ENCODE data around the gene VWA8. TPM values are rescaled to one million over a fixed set of nuclear protein-coding genes. Genes with fewer than 3 reads are reported as not detected.

VWA8 gene
- total and polyA plus RNA-seq, 4 experiments from 2014 or later = 3.2 to 23.3 (median 13.5) TPM

DNA sequence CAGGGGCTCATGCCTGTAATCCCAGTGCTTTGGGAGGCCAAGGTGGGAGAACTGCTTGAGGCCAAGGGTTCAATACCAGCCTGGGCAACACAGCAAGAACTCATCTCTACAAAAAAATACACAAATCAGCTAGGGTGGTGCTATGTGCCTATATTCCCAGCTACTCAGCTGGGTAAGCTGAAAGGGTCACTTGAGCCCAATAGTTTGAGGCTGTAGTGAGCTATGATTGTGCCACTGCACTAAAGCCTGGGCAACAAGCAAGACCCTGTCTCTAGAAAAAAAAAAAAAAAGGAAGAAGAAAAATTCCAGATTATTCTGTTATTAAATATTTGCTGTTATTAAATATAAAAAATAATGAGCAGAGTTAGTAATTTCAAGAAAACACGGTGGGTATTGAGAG is 372.5 kb downstream of the VWA8 start:
- H3K36me3 Mint-ChIP-seq = peaks cover 51 to 56% of the 10 kb centered on the region in 2 donors
- H3K9me3 Mint-ChIP-seq = peaks cover 0 to 2% (median 0%) of the 10 kb centered on the region in 8 donors
- POLR2A ChIA-PET (ENCODE audit: partially characterized antibody) = no interaction called here
- H3K4me3 ChIP-seq (ENCODE audit: low read length in 2 of 2) = no peak overlapping the region
- no peaks in the 10 kb centered on the region for H3K36me3 ChIP-seq (ENCODE audit: insufficient read depth, low read length)
- peaks cover 0 to 3% (median 0%) of the 10 kb centered on the region in 4 donors for H3K4me1 Mint-ChIP-seq
- no peaks in the 10 kb centered on the region for H3K4me1 ChIP-seq (ENCODE audit: insufficient read depth, low read length)
- intact Hi-C loops (cut with micrococcal nuclease) = loop anchor here (5.0 kb wide), 1 partner anchor 236 kb away; no protein-coding TSS in a partner anchor
- H3K27me3 ChIP-seq (ENCODE audit: insufficient read depth, low read length) = no peaks in the 10 kb centered on the region
- CTCF ChIA-PET (ENCODE audit: partially characterized antibody) = interaction anchor here (1.4 to 3.7 kb wide), 3 partner anchors 25 to 130 kb away, joined by 3 to 29 read pairs (median 4); partner anchors contain the start of gene RGCC
- no peak overlapping the region for H3K4me3 Mint-ChIP-seq
- H3K27ac ChIP-seq (ENCODE audit: low read depth, low read length) = no peak overlapping the region
- H3K9me3 ChIP-seq (ENCODE audit: control insufficient read depth in 1 of 2, low read length in 2 of 2) = no peaks in the 10 kb centered on the region
- no peak for DNase-seq
- H3K27ac Mint-ChIP-seq = no peak overlapping the region
- H3K27me3 Mint-ChIP-seq = no peaks in the 10 kb centered on the region

- H3K4me1 ChIP-seq (ENCODE audit: insufficient read depth, low read length) = no peaks in the 10 kb centered on the region
- H3K27me3 ChIP-seq (ENCODE audit: insufficient read depth, low read length) = no peaks in the 10 kb centered on the region
- Mint-ChIP-seq H3K4me3 (peak overlapping the region in 1 of 8 donors; percentile 66), H3K27ac (no peak overlapping the region), H3K9me3 (no peaks in the 10 kb centered on the region), H3K4me1 (peaks cover 0 to 3% (median 0%) of the 10 kb centered on the region in 4 donors), H3K36me3 (peaks cover 51 to 60% of the 10 kb centered on the region in 2 donors), H3K27me3 (no peaks in the 10 kb centered on the region)
- peak in 4 of 5 donors; percentile 8 to 29 (median 14) for DNase-seq
- H3K4me3 ChIP-seq (ENCODE audit: low read length in 2 of 2) = no peak overlapping the region
- ChIA-PET POLR2A (ENCODE audit: partially characterized antibody) (interaction anchor here (0.6 to 1.2 kb wide), 4 partner anchors 122 to 130 kb away, joined by 3 read pairs; partner anchors contain the start of gene RGCC), CTCF (ENCODE audit: partially characterized antibody) (interaction anchor here (0.7 to 3.7 kb wide), 9 partner anchors 19 to 198 kb away, joined by 3 to 29 read pairs (median 3); partner anchors contain the start of gene RGCC)
- H3K27ac ChIP-seq (ENCODE audit: low read depth, low read length) = no peak overlapping the region
- intact Hi-C loops (cut with micrococcal nuclease) = loop anchor here (1.0 to 5.0 kb wide), 2 partner anchors 128 to 235 kb away; no protein-coding TSS in a partner anchor
- H3K36me3 ChIP-seq (ENCODE audit: insufficient read depth, low read length) = no peaks in the 10 kb centered on the region
- no peaks in the 10 kb centered on the region for H3K9me3 ChIP-seq (ENCODE audit: control insufficient read depth in 1 of 2, low read length in 2 of 2)
These were observed 373.4 kb downstream of the VWA8 start for GRCh38 chr13:41587490-41587889.

DNA sequence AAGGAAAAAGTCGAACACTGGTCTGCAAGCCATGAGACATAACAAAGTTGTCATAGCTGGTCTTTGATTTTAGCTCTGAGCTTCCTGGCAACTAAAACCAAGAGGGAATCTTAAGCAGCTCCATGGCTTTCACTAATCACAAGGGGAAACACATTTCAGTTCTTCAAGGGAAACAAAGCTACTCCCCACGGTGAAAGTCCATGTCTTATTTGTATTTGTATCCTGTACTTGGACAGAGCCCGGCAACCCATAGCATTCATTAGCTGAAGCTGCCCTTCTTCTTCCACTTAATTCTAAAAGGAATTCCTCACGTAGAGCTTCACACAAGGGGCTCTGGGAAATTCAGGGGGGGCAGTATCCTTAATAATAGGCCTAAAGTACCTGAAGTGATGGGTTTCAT is 374.7 kb downstream of the VWA8 start:
- H3K36me3 ChIP-seq (ENCODE audit: insufficient read depth, low read length) = no peaks in the 10 kb centered on the region
- Mint-ChIP-seq H3K36me3 (peaks cover 55 to 61% of the 10 kb centered on the region in 2 donors), H3K4me3 (no peak overlapping the region), H3K9me3 (no peaks in the 10 kb centered on the region), H3K4me1 (peaks cover 0 to 3% (median 0%) of the 10 kb centered on the region in 4 donors), H3K27me3 (no peaks in the 10 kb centered on the region), H3K27ac (no peak overlapping the region)
- POLR2A ChIA-PET (ENCODE audit: partially characterized antibody) = interaction anchor here (1.2 to 1.4 kb wide), 2 partner anchors 126 to 128 kb away, joined by 3 to 4 read pairs; partner anchors contain the start of gene RGCC
- H3K27ac ChIP-seq (ENCODE audit: low read depth, low read length) = no peak overlapping the region
- CTCF ChIA-PET (ENCODE audit: partially characterized antibody) = interaction anchor here (3.7 kb wide), 1 partner anchor 127 kb away, joined by 29 read pairs; the partner anchor contains the start of gene RGCC
- H3K4me3 ChIP-seq (ENCODE audit: low read length in 2 of 2) = no peak overlapping the region
- no peaks in the 10 kb centered on the region for H3K27me3 ChIP-seq (ENCODE audit: insufficient read depth, low read length)
- no peaks in the 10 kb centered on the region for H3K9me3 ChIP-seq (ENCODE audit: control insufficient read depth in 1 of 2, low read length in 2 of 2)
- no peaks in the 10 kb centered on the region for H3K4me1 ChIP-seq (ENCODE audit: insufficient read depth, low read length)
- no peak for DNase-seq
- intact Hi-C loops (cut with micrococcal nuclease) = loop anchor here (5.0 kb wide), 1 partner anchor 234 kb away; no protein-coding TSS in a partner anchor

GRCh38 chr13:41582027-41582463 is 378.9 kb downstream of the VWA8 start:
- CTCF ChIA-PET (ENCODE audit: partially characterized antibody) = interaction anchor here (1.4 kb wide), 1 partner anchor 12 kb away, joined by 3 read pairs; no protein-coding TSS in a partner anchor
- no peak overlapping the region for H3K4me3 Mint-ChIP-seq
- no peak overlapping the region for H3K27ac ChIP-seq (ENCODE audit: low read depth, low read length)
- no peaks in the 10 kb centered on the region for H3K27me3 ChIP-seq (ENCODE audit: insufficient read depth, low read length)
- no peaks in the 10 kb centered on the region for H3K27me3 Mint-ChIP-seq
- peak overlapping the region in 2 of 7 donors; percentile 17 to 32 for H3K27ac Mint-ChIP-seq
- H3K9me3 ChIP-seq (ENCODE audit: control insufficient read depth in 1 of 2, low read length in 2 of 2) = no peaks in the 10 kb centered on the region
- H3K4me3 ChIP-seq (ENCODE audit: low read length in 2 of 2) = no peak overlapping the region
- H3K36me3 ChIP-seq (ENCODE audit: insufficient read depth, low read length) = no peaks in the 10 kb centered on the region
- H3K4me1 Mint-ChIP-seq = peaks cover 5 to 14% (median 7%) of the 10 kb centered on the region in 4 donors
- intact Hi-C loops (cut with micrococcal nuclease) = no loop called here
- peaks cover 32 to 37% of the 10 kb centered on the region in 2 donors for H3K36me3 Mint-ChIP-seq
- no peaks in the 10 kb centered on the region for H3K9me3 Mint-ChIP-seq
- POLR2A ChIA-PET (ENCODE audit: partially characterized antibody) = interaction anchor here (0.6 to 1.4 kb wide), 2 partner anchors 17 to 123 kb away, joined by 3 to 4 read pairs; no protein-coding TSS in a partner anchor
- no peaks in the 10 kb centered on the region for H3K4me1 ChIP-seq (ENCODE audit: insufficient read depth, low read length)
- DNase-seq = no peak

DNA sequence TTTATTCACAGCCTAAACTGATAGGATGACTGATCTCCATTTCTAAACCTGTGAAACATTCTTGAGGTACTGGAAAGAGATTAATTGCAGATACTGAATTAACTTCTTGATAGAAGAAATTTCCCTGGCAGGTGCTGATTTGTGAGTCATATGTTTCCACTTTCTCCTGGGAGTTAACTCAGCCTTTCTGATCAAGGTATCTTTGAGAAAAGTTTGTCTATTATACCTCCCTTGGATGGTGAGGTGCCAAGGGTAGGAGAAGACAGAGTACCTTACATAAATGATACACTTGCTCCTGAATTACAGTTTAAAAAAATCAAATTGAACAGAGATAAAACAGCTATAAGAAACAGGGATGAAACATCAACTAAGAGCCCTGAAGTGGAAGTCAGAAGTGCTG is 380.6 kb downstream of the VWA8 start:
- no peak for DNase-seq
- no peaks in the 10 kb centered on the region for H3K9me3 Mint-ChIP-seq
- Histone ChIP-seq H3K27me3 (ENCODE audit: insufficient read depth, low read length) (no peaks in the 10 kb centered on the region), H3K9me3 (ENCODE audit: control insufficient read depth in 1 of 2, low read length in 2 of 2) (no peaks in the 10 kb centered on the region), H3K36me3 (ENCODE audit: insufficient read depth, low read length) (no peaks in the 10 kb centered on the region), H3K4me1 (ENCODE audit: insufficient read depth, low read length) (no peaks in the 10 kb centered on the region), H3K4me3 (ENCODE audit: low read length in 2 of 2) (no peak overlapping the region), H3K27ac (ENCODE audit: low read depth, low read length) (no peak overlapping the region)
- H3K36me3 Mint-ChIP-seq = peaks cover 29 to 41% of the 10 kb centered on the region in 2 donors
- H3K4me1 Mint-ChIP-seq = peaks cover 5 to 14% (median 9%) of the 10 kb centered on the region in 4 donors
- H3K4me3 Mint-ChIP-seq = no peak overlapping the region
- H3K27me3 Mint-ChIP-seq = no peaks in the 10 kb centered on the region
- H3K27ac Mint-ChIP-seq = no peak overlapping the region
- intact Hi-C loops (cut with micrococcal nuclease) = no loop called here
- CTCF ChIA-PET (ENCODE audit: partially characterized antibody) = no interaction called here
- POLR2A ChIA-PET (ENCODE audit: partially characterized antibody) = no interaction called here

GRCh38 chr13:41579881-41580280 is 381.0 kb downstream of the VWA8 start:
- no peak overlapping the region for H3K4me3 ChIP-seq (ENCODE audit: low read length in 2 of 2)
- Mint-ChIP-seq H3K27ac (no peak overlapping the region), H3K4me1 (peaks cover 5 to 14% (median 9%) of the 10 kb centered on the region in 4 donors), H3K9me3 (no peaks in the 10 kb centered on the region), H3K36me3 (peaks cover 30 to 41% of the 10 kb centered on the region in 2 donors), H3K27me3 (no peaks in the 10 kb centered on the region), H3K4me3 (no peak overlapping the region)
- no peak overlapping the region for H3K27ac ChIP-seq (ENCODE audit: low read depth, low read length)
- POLR2A ChIA-PET (ENCODE audit: partially characterized antibody) = no interaction called here
- H3K27me3 ChIP-seq (ENCODE audit: insufficient read depth, low read length) = no peaks in the 10 kb centered on the region
- no peaks in the 10 kb centered on the region for H3K9me3 ChIP-seq (ENCODE audit: control insufficient read depth in 1 of 2, low read length in 2 of 2)
- no peak for DNase-seq
- H3K36me3 ChIP-seq (ENCODE audit: insufficient read depth, low read length) = no peaks in the 10 kb centered on the region
- no peaks in the 10 kb centered on the region for H3K4me1 ChIP-seq (ENCODE audit: insufficient read depth, low read length)
- intact Hi-C loops (cut with micrococcal nuclease) = no loop called here
- CTCF ChIA-PET (ENCODE audit: partially characterized antibody) = no interaction called here

DNA sequence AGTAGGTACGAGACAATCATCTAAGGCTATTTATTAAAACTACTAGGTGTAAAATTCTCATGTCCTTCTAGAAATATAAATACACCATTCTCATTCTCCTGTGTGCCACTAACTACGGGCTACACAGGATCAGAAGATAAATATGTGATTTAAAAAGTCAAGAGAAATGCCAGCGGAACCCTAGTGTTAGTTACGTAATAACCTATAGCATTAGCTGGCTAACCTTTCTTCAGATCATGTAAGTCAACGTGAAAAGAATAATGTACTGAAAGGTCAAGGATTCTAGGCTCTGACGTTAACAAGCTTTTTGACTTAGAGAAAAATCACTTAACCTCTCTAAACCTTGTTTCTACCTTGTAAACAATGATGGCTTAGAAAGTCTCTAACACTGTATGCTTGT is 381.7 kb downstream of the VWA8 start:
- no peaks in the 10 kb centered on the region for H3K4me1 ChIP-seq (ENCODE audit: insufficient read depth, low read length)
- no peaks in the 10 kb centered on the region for H3K27me3 Mint-ChIP-seq
- no peaks in the 10 kb centered on the region for H3K36me3 ChIP-seq (ENCODE audit: insufficient read depth, low read length)
- H3K27ac Mint-ChIP-seq = no peak overlapping the region
- POLR2A ChIA-PET (ENCODE audit: partially characterized antibody) = no interaction called here
- H3K27me3 ChIP-seq (ENCODE audit: insufficient read depth, low read length) = no peaks in the 10 kb centered on the region
- CTCF ChIA-PET (ENCODE audit: partially characterized antibody) = no interaction called here
- no peaks in the 10 kb centered on the region for H3K9me3 ChIP-seq (ENCODE audit: control insufficient read depth in 1 of 2, low read length in 2 of 2)
- no peak overlapping the region for H3K4me3 Mint-ChIP-seq
- peaks cover 33 to 38% of the 10 kb centered on the region in 2 donors for H3K36me3 Mint-ChIP-seq
- intact Hi-C loops (cut with micrococcal nuclease) = no loop called here
- DNase-seq = no peak
- H3K4me1 Mint-ChIP-seq = peaks cover 5 to 14% (median 9%) of the 10 kb centered on the region in 4 donors
- no peak overlapping the region for H3K4me3 ChIP-seq (ENCODE audit: low read length in 2 of 2)
- H3K27ac ChIP-seq (ENCODE audit: low read depth, low read length) = no peak overlapping the region
- H3K9me3 Mint-ChIP-seq = no peaks in the 10 kb centered on the region
